Activated B cell treated with CpG ODN at 0.5 μM for 24 hours (primary cell): ENCODE results near the gene EPHA7. TPM values are rescaled to one million over a fixed set of nuclear protein-coding genes. Genes with fewer than 3 reads are reported as not detected.

Experiments used
- ATAC-seq: fragments of 200-7000 bp; cut with Tn5 transposase; one replicate; pipeline ENCODE4 v1.10.0; 2021; ENCODE audit warnings: low read depth, mild to moderate bottlenecking, moderate library complexity
- CTCF ChIA-PET: fragments of 350-600 bp; sonication (Branson Sonifier 250); formaldehyde crosslinking; loops from one replicate; lab custom pipeline; 2021; ENCODE audit warnings: antibody characterized with exemption; lab: Charles Lee
- POLR2A ChIA-PET: fragments of 350-600 bp; sonication (Branson Sonifier 250); formaldehyde crosslinking; loops from one replicate; lab custom pipeline; 2021; ENCODE audit warnings: antibody characterized with exemption; lab: Charles Lee
- DNase-seq: peaks from one replicate; pipeline ENCODE4 v3.0.0; 2022
- H3K27ac Mint-ChIP-seq: one replicate; pipeline ENCODE4 v1.8.0; 2020; ENCODE audit warnings: mixed read lengths
- H3K27me3 Mint-ChIP-seq: one replicate; pipeline ENCODE4 v1.8.0; 2021; ENCODE audit warnings: mixed read lengths
- H3K36me3 Mint-ChIP-seq: one replicate; pipeline ENCODE4 v1.8.0; 2021; ENCODE audit warnings: low read depth, mixed read lengths
- H3K4me1 Mint-ChIP-seq: one replicate; pipeline ENCODE4 v1.8.0; 2021; ENCODE audit warnings: mixed read lengths
- H3K4me3 Mint-ChIP-seq: one replicate; pipeline ENCODE4 v1.8.0; 2020; ENCODE audit warnings: mild to moderate bottlenecking, mixed read lengths
- H3K9me3 Mint-ChIP-seq: one replicate; pipeline ENCODE4 v1.8.0; 2020; ENCODE audit warnings: mixed read lengths
- intact Hi-C: fragments of 100-400 bp; cut with micrococcal nuclease; formaldehyde crosslinking; loops from one replicate; pipeline ENCODE4 v1.15.1; 2024
- total RNA-seq: library from RNA; stranded (reverse); gene quantifications from 2 replicates; pipeline ENCODE4 v1.2.3, GENCODE V29; 2022
- TF ChIP-seq, protein P1 (sequence below): fragments of 200-600 bp; IDR thresholded peaks from one replicate; pipeline ENCODE4 v1.8.0; 2022; ENCODE audit warnings: antibody characterized with exemption, mild to moderate bottlenecking

The EPHA7 gene
- total RNA-seq, 1 donor from 2014 or later: not detected

DNA sequence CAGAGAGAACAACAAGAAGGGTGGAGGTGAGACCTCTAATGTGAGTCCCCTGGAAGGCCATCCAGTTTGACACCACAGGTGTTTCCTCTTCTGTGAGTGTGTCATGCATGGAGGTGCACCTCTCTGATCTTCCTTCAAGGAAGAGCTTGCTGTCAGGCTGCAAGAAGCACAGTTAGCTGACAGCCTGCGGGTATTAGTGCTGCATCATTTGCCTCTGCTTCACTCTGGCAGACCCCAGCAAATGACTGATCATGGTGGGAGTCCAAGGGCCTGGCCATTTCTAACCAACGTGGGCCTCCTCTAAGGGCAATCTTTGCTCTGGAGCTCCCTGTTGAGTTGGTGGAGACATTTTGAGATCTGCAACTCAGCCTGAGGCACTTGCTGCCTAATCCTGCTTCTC, 206.3 kb downstream of the EPHA7 start:
- Mint-ChIP-seq H3K36me3 (no peaks in the 10 kb centered on the region), H3K9me3 (peaks cover 4% of the 10 kb centered on the region)
- CTCF ChIA-PET: no interaction called here

DNA sequence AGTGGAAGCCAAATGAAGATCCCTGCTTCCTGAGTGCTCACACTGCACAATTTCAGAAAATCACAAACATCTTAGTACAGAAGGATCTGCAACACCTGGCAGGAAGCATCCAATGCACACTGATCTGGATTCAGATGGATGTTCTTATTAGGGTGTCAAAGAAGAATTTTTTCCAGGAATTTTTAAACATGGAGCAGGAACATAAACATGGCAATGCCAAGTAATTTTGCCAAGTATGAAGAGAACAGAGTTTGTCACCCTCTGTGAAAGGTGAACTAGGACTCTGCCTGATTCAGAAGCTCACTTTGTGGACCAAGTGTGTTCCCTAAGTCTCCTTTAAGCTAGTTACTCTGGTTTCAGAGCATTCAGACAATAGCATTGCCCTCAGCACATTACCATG, 208.5 kb downstream of the EPHA7 start:
- DNase-seq (no peak), ATAC-seq (no peak)
- ChIA-PET CTCF (no interaction called here), POLR2A (no interaction called here)
- TF ChIP-seq, protein P1, sequence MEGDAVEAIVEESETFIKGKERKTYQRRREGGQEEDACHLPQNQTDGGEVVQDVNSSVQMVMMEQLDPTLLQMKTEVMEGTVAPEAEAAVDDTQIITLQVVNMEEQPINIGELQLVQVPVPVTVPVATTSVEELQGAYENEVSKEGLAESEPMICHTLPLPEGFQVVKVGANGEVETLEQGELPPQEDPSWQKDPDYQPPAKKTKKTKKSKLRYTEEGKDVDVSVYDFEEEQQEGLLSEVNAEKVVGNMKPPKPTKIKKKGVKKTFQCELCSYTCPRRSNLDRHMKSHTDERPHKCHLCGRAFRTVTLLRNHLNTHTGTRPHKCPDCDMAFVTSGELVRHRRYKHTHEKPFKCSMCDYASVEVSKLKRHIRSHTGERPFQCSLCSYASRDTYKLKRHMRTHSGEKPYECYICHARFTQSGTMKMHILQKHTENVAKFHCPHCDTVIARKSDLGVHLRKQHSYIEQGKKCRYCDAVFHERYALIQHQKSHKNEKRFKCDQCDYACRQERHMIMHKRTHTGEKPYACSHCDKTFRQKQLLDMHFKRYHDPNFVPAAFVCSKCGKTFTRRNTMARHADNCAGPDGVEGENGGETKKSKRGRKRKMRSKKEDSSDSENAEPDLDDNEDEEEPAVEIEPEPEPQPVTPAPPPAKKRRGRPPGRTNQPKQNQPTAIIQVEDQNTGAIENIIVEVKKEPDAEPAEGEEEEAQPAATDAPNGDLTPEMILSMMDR: no peak
- Mint-ChIP-seq H3K4me3 (no peak overlapping the region), H3K9me3 (peaks cover 2% of the 10 kb centered on the region), H3K27me3 (no peaks in the 10 kb centered on the region), H3K36me3 (no peaks in the 10 kb centered on the region), H3K27ac (no peak overlapping the region), H3K4me1 (no peaks in the 10 kb centered on the region)
- intact Hi-C loops: no loop called here

More for the DNA sequence above, 206.3 kb downstream of the EPHA7 start:
- Mint-ChIP-seq H3K4me3 (no peak overlapping the region), H3K27ac (no peak overlapping the region), H3K4me1 (no peaks in the 10 kb centered on the region), H3K27me3 (no peaks in the 10 kb centered on the region)
- TF ChIP-seq, protein P1: no peak
- DNase-seq (no peak), ATAC-seq (no peak)
- intact Hi-C loops: no loop called here
- POLR2A ChIA-PET: no interaction called here

DNA sequence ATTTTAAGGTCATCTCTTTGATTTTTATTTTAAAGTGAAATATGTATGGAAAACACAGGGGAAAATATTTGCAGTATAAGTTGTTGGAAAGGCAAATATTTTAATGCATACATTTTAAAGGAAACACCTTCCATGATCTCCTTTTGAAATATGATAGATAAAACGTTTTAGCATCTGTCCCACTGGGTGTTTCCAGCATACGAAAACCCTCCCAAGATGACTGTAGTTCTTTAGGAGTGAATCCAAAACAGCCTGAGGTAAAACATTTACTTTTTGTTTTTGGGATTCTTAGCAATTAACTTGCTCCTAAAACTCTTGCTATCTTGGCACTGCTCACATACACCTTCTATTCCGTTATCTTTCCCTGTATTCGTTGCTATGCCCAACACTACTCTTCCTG, 210.0 kb downstream of the EPHA7 start:
- intact Hi-C loops: no loop called here
- Mint-ChIP-seq H3K27me3 (no peaks in the 10 kb centered on the region), H3K36me3 (no peaks in the 10 kb centered on the region), H3K4me3 (no peak overlapping the region), H3K27ac (no peak overlapping the region), H3K9me3 (peaks cover 2% of the 10 kb centered on the region), H3K4me1 (no peaks in the 10 kb centered on the region)
- ChIA-PET CTCF (no interaction called here), POLR2A (no interaction called here)
- DNase-seq: no peak
- TF ChIP-seq, protein P1: no peak
- no peak for ATAC-seq

DNA sequence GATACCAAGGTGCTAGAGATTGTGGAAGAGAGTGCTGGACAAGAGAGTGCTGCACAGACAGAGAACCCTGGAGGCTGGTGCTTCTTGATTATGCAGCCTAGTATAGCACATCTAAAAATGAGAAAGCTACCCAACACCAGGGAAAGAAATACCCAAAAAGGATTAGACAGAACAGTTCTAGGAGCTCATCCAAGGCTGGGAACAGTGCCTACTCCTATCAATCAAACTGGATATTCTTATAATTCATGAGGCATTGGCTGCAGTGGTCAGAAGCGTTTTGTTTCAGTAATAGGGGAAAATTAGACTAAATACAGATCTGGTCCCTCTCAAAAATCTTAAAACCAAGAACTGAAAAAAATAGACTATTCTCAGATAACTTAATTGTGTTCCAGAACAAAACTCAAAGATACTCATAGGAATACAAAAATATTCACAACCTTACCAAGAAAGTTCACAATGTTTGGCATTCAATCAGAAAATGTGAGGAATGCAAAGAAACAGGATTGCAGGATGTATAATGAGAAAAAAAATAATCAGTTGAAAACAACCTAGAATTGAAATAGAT, 222.9 kb downstream of the EPHA7 start:
- Mint-ChIP-seq H3K9me3 (peaks cover 13% of the 10 kb centered on the region), H3K27ac (no peak overlapping the region), H3K27me3 (no peaks in the 10 kb centered on the region), H3K4me1 (no peaks in the 10 kb centered on the region), H3K36me3 (no peaks in the 10 kb centered on the region), H3K4me3 (no peak overlapping the region)
- intact Hi-C loops: no loop called here
- TF ChIP-seq, protein P1: no peak
- ATAC-seq (no peak), DNase-seq (no peak)
- POLR2A ChIA-PET: no interaction called here
- CTCF ChIA-PET: no interaction called here

DNA sequence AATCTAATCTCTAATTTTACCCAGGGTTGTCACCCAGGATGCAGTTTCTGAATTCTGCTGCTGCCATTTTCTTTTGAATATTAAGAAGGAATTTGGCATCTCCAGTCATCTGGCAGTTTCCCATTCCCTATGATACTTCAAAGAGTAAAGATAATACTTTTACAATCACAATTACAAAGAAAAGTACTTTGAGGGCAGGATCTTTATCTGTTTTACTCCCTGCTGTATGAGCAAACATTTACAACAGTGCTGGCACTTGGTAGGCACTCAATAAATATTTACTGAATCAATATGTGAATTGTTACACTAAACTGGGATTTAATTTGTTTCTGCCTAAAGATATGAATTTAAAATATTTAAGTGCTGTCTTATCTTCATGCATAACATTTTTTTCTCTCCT, 224.9 kb downstream of the EPHA7 start:
- Mint-ChIP-seq H3K4me3 (no peak overlapping the region), H3K36me3 (no peaks in the 10 kb centered on the region), H3K9me3 (peaks cover 13% of the 10 kb centered on the region), H3K27ac (no peak overlapping the region), H3K4me1 (no peaks in the 10 kb centered on the region), H3K27me3 (no peaks in the 10 kb centered on the region)
- intact Hi-C loops: no loop called here
- ChIA-PET CTCF (no interaction called here), POLR2A (no interaction called here)
- DNase-seq (no peak), ATAC-seq (no peak)
- TF ChIP-seq, protein P1: no peak
